K562 (cell line): ENCODE data around the gene PEAR1. TPM values are rescaled to one million over a fixed set of nuclear protein-coding genes. Genes with fewer than 3 reads are reported as not detected.

ENCODE experiments used
- ARID1B ChIP-seq: fragments of 450-650 bp; IDR thresholded peaks from 2 replicates; pipeline ENCODE4 v1.6.1; 2016; ENCODE audit warnings: antibody characterized with exemption, mild to moderate bottlenecking, inconsistent platforms
- ETS1 ChIP-seq: conservative IDR thresholded peaks from 2 replicates; pipeline ENCODE4 v1.6.1; 2011; ENCODE audit warnings: low read depth, mild to moderate bottlenecking, low read length; ENCODE audit not compliant: control insufficient read depth
- KDM1A ChIP-seq, 2 experiments: fragments of 450-650 bp; IDR thresholded peaks; 2 replicates each; pipeline ENCODE4 v1.6.1; 2016; ENCODE audit warnings: mild to moderate bottlenecking in 2 of 2
- MCM2 ChIP-seq: fragments of 450-650 bp; IDR thresholded peaks from 2 replicates; pipeline ENCODE4 v1.6.1; 2017; ENCODE audit warnings: low read depth, mild to moderate bottlenecking
- NFATC3 ChIP-seq: fragments of 450-650 bp; IDR thresholded peaks from 2 replicates; pipeline ENCODE4 v1.6.1; 2017; ENCODE audit warnings: mild to moderate bottlenecking
- SP2 ChIP-seq: IDR thresholded peaks from 2 replicates; pipeline ENCODE4 v1.6.1; 2011; ENCODE audit warnings: mild to moderate bottlenecking, low read depth, low read length, moderate library complexity; ENCODE audit not compliant: poor library complexity, severe bottlenecking; ENCODE audit errors: extremely low read depth
- TEAD1 ChIP-seq, 2 experiments: fragments of 450-650 bp in 1 of 2; sonication (generic) in 1 of 2; formaldehyde crosslinking; IDR thresholded peaks; 2 replicates each; pipeline versions ENCODE4 v1.4.0 to v1.8.0; 2020 to 2022; ENCODE audit warnings: mild to moderate bottlenecking in 2 of 2, missing genetic modification reagents in 1 of 2
- ZBTB34 ChIP-seq: fragments of 250-450 bp; sonication (Bioruptor Pico); IDR thresholded peaks from 2 replicates; pipeline ENCODE4 v1.8.0; 2021; ENCODE audit warnings: mild to moderate bottlenecking, moderate library complexity
- ZFP1 ChIP-seq: fragments of 450-650 bp; formaldehyde crosslinking; IDR thresholded peaks from 2 replicates; pipeline ENCODE4 v1.4.0; 2020; ENCODE audit warnings: mild to moderate bottlenecking, mixed read lengths
- ZNF184 ChIP-seq: sonication (generic); formaldehyde crosslinking; IDR thresholded peaks from 2 replicates; pipeline ENCODE4 v1.5.0; 2020; ENCODE audit warnings: missing genetic modification reagents
- ZNF586 ChIP-seq: fragments of 450-650 bp; formaldehyde crosslinking; conservative IDR thresholded peaks from 2 replicates; pipeline ENCODE4 v1.4.0; 2020; ENCODE audit warnings: mild to moderate bottlenecking, moderate library complexity
- ZSCAN29 ChIP-seq: fragments of 450-650 bp; IDR thresholded peaks from 2 replicates; pipeline ENCODE4 v1.6.1; 2017
- polyA plus RNA-seq, 8 experiments: library from polyadenylated mRNA; depleted of rRNA in 4 of 8; stranded (reverse) in 5 of 8; unstranded in 3 of 8; fragments of >200 nt; fragmentation: Nextera tagmentation in 2 of 8; fragmentation: Illumina TruSeq in 1 of 8; extraction: Ambion mirVana in 2 of 8; extraction: Trizol in 1 of 8; gene quantifications; 2 replicates each; pipeline versions ENCODE4 v1.2.1 to v1.2.3, GENCODE V29; 2011 to 2014; ENCODE audit warnings: inconsistent platforms in 1 of 8, missing spikeins in 1 of 8
- total RNA-seq, 7 experiments: library from RNA; depleted of rRNA in 6 of 7; stranded (reverse); fragments of >200 nt in 6 of 7; fragmentation: Illumina TruSeq in 2 of 7; extraction: Trizol in 2 of 7; gene quantifications; 2 replicates each; pipeline versions ENCODE4 v1.2.1 to v1.2.3, GENCODE V29; 2011 to 2021; ENCODE audit warnings: low replicate concordance in 1 of 7
- TF ChIP-seq, protein P1 (sequence below), 2 experiments: fragments of 450-650 bp; IDR thresholded peaks; 2 replicates each; pipeline ENCODE4 v1.6.1; 2016; ENCODE audit warnings: mild to moderate bottlenecking in 2 of 2, borderline replicate concordance in 1 of 2, low read depth in 1 of 2, moderate library complexity in 1 of 2
- TF ChIP-seq, protein P2 (sequence below): fragments of 250-450 bp; sonication (Bioruptor Pico); IDR thresholded peaks from 2 replicates; pipeline ENCODE4 v1.4.0; 2020
- TF ChIP-seq, protein P3 (sequence below): fragments of 450-650 bp; formaldehyde crosslinking; conservative IDR thresholded peaks from 2 replicates; pipeline ENCODE4 v1.4.0; 2022; ENCODE audit warnings: mild to moderate bottlenecking, missing genetic modification characterization

Gene PEAR1
- total and polyA plus RNA-seq, 9 of the 15 experiments (the other 6 are each of a cell fraction or from before 2014, with no cell fraction given): 0.87 to 13.9 (median 6.1) TPM

DNA sequence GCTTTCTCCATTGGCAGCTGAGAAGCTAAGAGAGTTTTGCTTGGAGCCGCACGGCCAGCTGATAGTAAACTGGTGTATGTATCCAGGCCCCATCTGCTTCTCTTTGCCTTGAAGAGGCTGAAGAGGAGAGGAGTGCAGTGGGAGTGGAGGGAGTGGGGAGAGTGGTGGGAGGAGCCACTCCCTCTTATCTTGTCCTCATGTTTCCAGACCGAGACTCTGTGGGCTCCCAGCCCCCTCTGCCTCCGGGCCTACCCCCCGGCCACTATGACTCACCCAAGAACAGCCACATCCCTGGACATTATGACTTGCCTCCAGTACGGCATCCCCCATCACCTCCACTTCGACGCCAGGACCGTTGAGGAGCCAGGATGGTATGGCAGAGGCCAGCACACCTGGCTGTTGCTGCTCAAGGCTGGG is 20.9 kb downstream of the PEAR1 start (continued):
- TF ChIP-seq, protein P1, sequence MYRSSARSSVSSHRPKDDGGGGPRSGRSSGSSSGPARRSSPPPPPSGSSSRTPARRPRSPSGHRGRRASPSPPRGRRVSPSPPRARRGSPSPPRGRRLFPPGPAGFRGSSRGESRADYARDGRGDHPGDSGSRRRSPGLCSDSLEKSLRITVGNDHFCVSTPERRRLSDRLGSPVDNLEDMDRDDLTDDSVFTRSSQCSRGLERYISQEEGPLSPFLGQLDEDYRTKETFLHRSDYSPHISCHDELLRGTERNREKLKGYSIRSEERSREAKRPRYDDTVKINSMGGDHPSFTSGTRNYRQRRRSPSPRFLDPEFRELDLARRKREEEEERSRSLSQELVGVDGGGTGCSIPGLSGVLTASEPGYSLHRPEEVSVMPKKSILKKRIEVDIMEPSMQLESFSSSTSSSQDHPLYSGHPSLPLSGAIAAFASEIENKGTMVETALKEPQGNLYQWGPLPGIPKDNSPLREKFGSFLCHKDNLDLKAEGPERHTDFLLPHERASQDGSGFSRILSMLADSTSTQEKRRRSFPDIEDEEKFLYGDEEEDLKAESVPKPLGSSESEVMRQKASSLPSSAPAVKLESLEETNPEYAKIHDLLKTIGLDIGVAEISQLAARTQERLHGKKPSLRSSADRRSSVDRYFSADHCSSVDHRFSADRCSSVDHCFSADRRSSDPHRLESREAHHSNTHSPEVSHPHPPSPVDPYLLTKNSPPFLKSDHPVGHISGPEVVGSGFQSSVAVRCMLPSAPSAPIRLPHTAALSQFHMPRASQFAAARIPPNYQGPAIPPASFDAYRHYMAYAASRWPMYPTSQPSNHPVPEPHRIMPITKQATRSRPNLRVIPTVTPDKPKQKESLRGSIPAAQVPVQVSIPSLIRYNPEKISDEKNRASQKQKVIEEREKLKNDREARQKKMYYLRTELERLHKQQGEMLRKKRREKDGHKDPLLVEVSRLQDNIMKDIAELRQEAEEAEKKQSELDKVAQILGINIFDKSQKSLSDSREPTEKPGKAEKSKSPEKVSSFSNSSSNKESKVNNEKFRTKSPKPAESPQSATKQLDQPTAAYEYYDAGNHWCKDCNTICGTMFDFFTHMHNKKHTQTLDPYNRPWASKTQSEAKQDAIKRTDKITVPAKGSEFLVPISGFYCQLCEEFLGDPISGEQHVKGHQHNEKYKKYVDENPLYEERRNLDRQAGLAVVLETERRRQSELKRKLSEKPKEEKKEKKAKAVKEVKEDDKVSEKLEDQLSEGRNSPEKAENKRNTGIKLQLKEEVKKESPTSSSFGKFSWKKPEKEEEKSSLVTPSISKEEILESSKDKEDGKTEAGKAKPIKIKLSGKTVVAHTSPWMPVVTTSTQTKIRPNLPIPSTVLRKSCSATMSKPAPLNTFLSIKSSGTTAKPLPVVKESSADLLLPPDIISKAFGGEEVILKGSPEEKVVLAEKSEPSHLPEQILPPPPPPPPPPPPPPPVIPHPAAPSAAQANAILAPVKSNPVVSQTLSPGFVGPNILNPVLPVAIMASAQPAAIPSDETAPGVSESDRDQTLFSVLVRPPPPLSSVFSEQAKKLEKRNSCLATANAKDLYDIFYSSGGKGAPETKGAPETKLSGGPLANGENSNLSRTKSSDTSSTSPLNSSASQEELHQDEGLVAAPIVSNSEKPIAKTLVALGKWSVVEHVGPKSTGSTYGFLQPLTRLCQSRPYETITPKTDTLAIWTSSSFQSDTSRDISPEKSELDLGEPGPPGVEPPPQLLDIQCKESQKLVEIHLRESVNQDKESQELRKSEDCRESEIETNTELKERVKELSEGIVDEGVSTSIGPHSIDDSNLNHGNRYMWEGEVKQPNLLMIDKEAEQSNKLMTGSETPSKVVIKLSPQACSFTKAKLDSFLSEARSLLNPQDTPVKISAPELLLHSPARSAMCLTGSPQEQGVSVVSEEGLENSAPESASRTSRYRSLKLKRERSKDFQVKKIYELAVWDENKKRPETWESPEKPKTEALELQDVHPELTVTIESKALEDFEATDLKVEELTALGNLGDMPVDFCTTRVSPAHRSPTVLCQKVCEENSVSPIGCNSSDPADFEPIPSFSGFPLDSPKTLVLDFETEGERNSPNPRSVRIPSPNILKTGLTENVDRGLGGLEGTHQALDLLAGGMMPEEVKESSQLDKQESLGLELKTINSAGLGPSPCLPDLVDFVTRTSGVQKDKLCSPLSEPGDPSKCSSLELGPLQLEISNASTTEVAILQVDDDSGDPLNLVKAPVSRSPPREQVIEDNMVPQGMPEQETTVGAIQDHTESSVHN (IDR thresholded peaks at IDR 0.05; ENCODE audit: borderline replicate concordance in 1 of 2, low read depth in 1 of 2): no peak
- no peak for TF ChIP-seq ZFP1
- no peak for TF ChIP-seq ZNF184 (CRISPR knock-in tag)
- TF ChIP-seq, protein P2, sequence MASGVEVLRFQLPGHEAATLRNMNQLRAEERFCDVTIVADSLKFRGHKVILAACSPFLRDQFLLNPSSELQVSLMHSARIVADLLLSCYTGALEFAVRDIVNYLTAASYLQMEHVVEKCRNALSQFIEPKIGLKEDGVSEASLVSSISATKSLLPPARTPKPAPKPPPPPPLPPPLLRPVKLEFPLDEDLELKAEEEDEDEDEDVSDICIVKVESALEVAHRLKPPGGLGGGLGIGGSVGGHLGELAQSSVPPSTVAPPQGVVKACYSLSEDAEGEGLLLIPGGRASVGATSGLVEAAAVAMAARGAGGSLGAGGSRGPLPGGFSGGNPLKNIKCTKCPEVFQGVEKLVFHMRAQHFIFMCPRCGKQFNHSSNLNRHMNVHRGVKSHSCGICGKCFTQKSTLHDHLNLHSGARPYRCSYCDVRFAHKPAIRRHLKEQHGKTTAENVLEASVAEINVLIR (CRISPR knock-in tag): no peak
- no peak for TF ChIP-seq TEAD1 (CRISPR knock-in tag; IDR thresholded peaks at IDR 0.05)
- TF ChIP-seq SP2: no peak
- no peak for TF ChIP-seq MCM2
- TF ChIP-seq, protein P3, sequence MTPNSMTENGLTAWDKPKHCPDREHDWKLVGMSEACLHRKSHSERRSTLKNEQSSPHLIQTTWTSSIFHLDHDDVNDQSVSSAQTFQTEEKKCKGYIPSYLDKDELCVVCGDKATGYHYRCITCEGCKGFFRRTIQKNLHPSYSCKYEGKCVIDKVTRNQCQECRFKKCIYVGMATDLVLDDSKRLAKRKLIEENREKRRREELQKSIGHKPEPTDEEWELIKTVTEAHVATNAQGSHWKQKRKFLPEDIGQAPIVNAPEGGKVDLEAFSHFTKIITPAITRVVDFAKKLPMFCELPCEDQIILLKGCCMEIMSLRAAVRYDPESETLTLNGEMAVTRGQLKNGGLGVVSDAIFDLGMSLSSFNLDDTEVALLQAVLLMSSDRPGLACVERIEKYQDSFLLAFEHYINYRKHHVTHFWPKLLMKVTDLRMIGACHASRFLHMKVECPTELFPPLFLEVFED (CRISPR knock-in tag): no peak
- peak; percentile 79 to 90 for TF ChIP-seq KDM1A (IDR thresholded peaks at IDR 0.05)
- no peak for TF ChIP-seq ZBTB34 (CRISPR knock-in tag)
- TF ChIP-seq ETS1: 0 out of 2 replicates have a peak, but pooled peaks have one; percentile 60
- TF ChIP-seq ZNF586 (CRISPR knock-in tag): no peak
- TF ChIP-seq ARID1B: peak; percentile 90
- TF ChIP-seq NFATC3: no peak
- TF ChIP-seq ZSCAN29: no peak
